GM12878 (cell line): ENCODE results near the gene CIAO1. TPM values are rescaled to one million over a fixed set of nuclear protein-coding genes. Genes with fewer than 3 reads are reported as not detected.

ENCODE experiments used
- BCL3 ChIP-seq: IDR thresholded peaks from 2 replicates; pipeline ENCODE4 v1.6.1; 2011; ENCODE audit warnings: borderline replicate concordance, low read depth, mild to moderate bottlenecking, moderate library complexity, low read length; ENCODE audit not compliant: insufficient read depth, poor library complexity, severe bottlenecking
- CEBPB ChIP-seq, 2 experiments: fragments of 150-350 bp in 1 of 2; IDR thresholded peaks; 2 replicates each; pipeline ENCODE4 v1.6.1; 2012 to 2014; ENCODE audit warnings: low read depth in 2 of 2, low read length in 2 of 2, borderline replicate concordance in 1 of 2, inconsistent platforms in 1 of 2
- CHD1 ChIP-seq: IDR thresholded peaks from 2 replicates; pipeline ENCODE4 v1.6.1; 2012; ENCODE audit warnings: low read depth, low read length, improper control_type of control experiment
- CTCF ChIP-seq, 3 experiments: IDR thresholded peaks in 2 of 3; conservative IDR thresholded peaks in 1 of 3; 2 replicates each; pipeline ENCODE4 v1.5.1; 2011; ENCODE audit warnings: low read depth in 3 of 3, low read length in 3 of 3, mild to moderate bottlenecking in 3 of 3, control low read depth in 2 of 3, moderate library complexity in 2 of 3, inconsistent platforms in 1 of 3, mixed read lengths in 1 of 3; ENCODE audit not compliant: control insufficient read depth in 2 of 3, insufficient read depth in 1 of 3; ENCODE audit errors: extremely low read depth in 1 of 3
- GABPA ChIP-seq: IDR thresholded peaks from 2 replicates; pipeline ENCODE4 v1.6.1; 2014; ENCODE audit warnings: antibody characterized with exemption, low read depth, mild to moderate bottlenecking, inconsistent platforms
- GATAD2B ChIP-seq: fragments of 450-650 bp; conservative IDR thresholded peaks from 2 replicates; pipeline ENCODE4 v1.6.1; 2017; ENCODE audit warnings: low read depth, mild to moderate bottlenecking, moderate library complexity
- HSF1 ChIP-seq: fragments of 150-350 bp; IDR thresholded peaks from 2 replicates; pipeline ENCODE4 v1.6.1; 2014; ENCODE audit warnings: mild to moderate bottlenecking, low read depth, low read length
- IRF4 ChIP-seq: IDR thresholded peaks from 2 replicates; pipeline ENCODE4 v1.6.1; 2011; ENCODE audit warnings: low read depth, low read length
- LARP7 ChIP-seq: fragments of 450-650 bp; IDR thresholded peaks from 2 replicates; pipeline ENCODE4 v1.6.1; 2017; ENCODE audit warnings: mild to moderate bottlenecking
- MAX ChIP-seq: IDR thresholded peaks from 2 replicates; pipeline ENCODE4 v1.6.1; 2012; ENCODE audit warnings: low read depth, low read length, improper control_type of control experiment
- RAD51 ChIP-seq: fragments of 450-650 bp; IDR thresholded peaks from 2 replicates; pipeline ENCODE4 v1.6.1; 2016; ENCODE audit warnings: moderate library complexity, mild to moderate bottlenecking, inconsistent platforms
- SMC3 ChIP-seq: IDR thresholded peaks from 2 replicates; pipeline ENCODE4 v1.6.1; 2011; ENCODE audit warnings: low read length, improper control_type of control experiment, borderline replicate concordance
- SRF ChIP-seq, 2 experiments: IDR thresholded peaks; 2 replicates each; pipeline ENCODE4 v1.6.1; 2011; ENCODE audit warnings: low read depth in 2 of 2, low read length in 2 of 2, mild to moderate bottlenecking in 1 of 2, moderate library complexity in 1 of 2
- TCF7 ChIP-seq: IDR thresholded peaks from 2 replicates; pipeline ENCODE4 v1.6.1; 2014; ENCODE audit warnings: antibody characterized with exemption, borderline replicate concordance
- YY1 ChIP-seq: IDR thresholded peaks from 2 replicates; pipeline ENCODE4 v1.6.1; 2011; ENCODE audit warnings: low read depth, mild to moderate bottlenecking, low read length
- ZBED1 ChIP-seq: IDR thresholded peaks from 2 replicates; pipeline ENCODE4 v1.6.1; 2016; ENCODE audit warnings: borderline replicate concordance
- ZBTB40 ChIP-seq: fragments of 450-650 bp; IDR thresholded peaks from 2 replicates; pipeline ENCODE4 v1.6.1; 2016; ENCODE audit warnings: mild to moderate bottlenecking, moderate library complexity, borderline replicate concordance
- ZNF217 ChIP-seq: fragments of 450-650 bp; IDR thresholded peaks from 2 replicates; pipeline ENCODE4 v1.6.1; 2017; ENCODE audit warnings: antibody characterized with exemption, mild to moderate bottlenecking
- ZNF24 ChIP-seq: fragments of 450-650 bp; IDR thresholded peaks from 2 replicates; pipeline ENCODE4 v1.6.1; 2017; ENCODE audit warnings: antibody characterized with exemption, mild to moderate bottlenecking
- polyA plus RNA-seq, 11 experiments: library from polyadenylated mRNA; depleted of rRNA in 4 of 11; unstranded in 6 of 11; stranded (reverse) in 5 of 11; fragments of >200 nt; fragmentation: Nextera tagmentation in 4 of 11; fragmentation: Illumina TruSeq in 1 of 11; extraction: Ambion mirVana in 4 of 11; extraction: Trizol in 1 of 11; gene quantifications; 1 replicate in 1 of 11; 2 replicates in 10 of 11; pipeline versions ENCODE4 v1.2.1 to v1.2.3, GENCODE V29; 2011 to 2016; ENCODE audit warnings: inconsistent platforms in 2 of 11, missing spikeins in 2 of 11, low read depth in 1 of 11
- total RNA-seq, 4 experiments: library from RNA; depleted of rRNA in 3 of 4; stranded (reverse); fragments of >200 nt in 3 of 4; fragmentation: Illumina TruSeq in 1 of 4; extraction: Trizol in 1 of 4; gene quantifications; 2 replicates each; pipeline versions ENCODE4 v1.2.1 to v1.2.3, GENCODE V29; 2013 to 2021

Gene CIAO1
- total and polyA plus RNA-seq, 10 of the 15 experiments (the other 5 are each of a cell fraction or from before 2014, with no cell fraction given), result 8.3 to 89.4 (median 63.4) TPM

GRCh38 chr2:96241900-96242611 lies 24.0 kb upstream of the CIAO1 start (continued):
- TF ChIP-seq SRF (IDR thresholded peaks at IDR 0.05; ENCODE audit: low read depth in 2 of 2, low read length in 2 of 2) (no peak), CEBPB (IDR thresholded peaks at IDR 0.05; ENCODE audit: borderline replicate concordance in 1 of 2, low read depth in 2 of 2, low read length in 2 of 2) (no peak), GABPA (peak; percentile 55; the same call in 1 of the 2 replicates), GATAD2B (0 out of 2 replicates have a peak, but pooled peaks have one; percentile 27), YY1 (peak; percentile 51), ZBTB40 (peak; percentile 45; the same call in 1 of the 2 replicates), IRF4 (peak; percentile 88), MAX (no peak), ZNF217 (no peak), HSF1 (no peak), SMC3 (no peak), BCL3 (peak; percentile 25), CTCF (IDR thresholded peaks at IDR 0.05 in 2 of 3, conservative IDR thresholded peaks at IDR 0.05 in 1 of 3; ENCODE audit: control insufficient read depth in 2 of 3, extremely low read depth in 1 of 3, insufficient read depth in 1 of 3, low read depth in 3 of 3, low read length in 3 of 3) (no peak), RAD51 (no peak), LARP7 (no peak), ZNF24 (no peak), CHD1 (no peak), ZBED1 (no peak; the same call in 1 of the 2 replicates), TCF7 (no peak)
